Skeletal muscle cell (primary cell): ENCODE data around the gene KIF11.

Experiments
- DNase-seq: peaks from one replicate; pipeline ENCODE4 v3.0.0-alpha.2; 2010; ENCODE audit warnings: low read depth
- H3K4me3 ChIP-seq: 2 replicates; pipeline ENCODE4 v1.5.1; 2011; ENCODE audit warnings: low read depth, mild to moderate bottlenecking, control low read depth, low read length, moderate library complexity

The KIF11 gene

GRCh38 chr10:92697663-92698511 is 105.0 kb downstream of the KIF11 start:
- DNase-seq, result no peak

GRCh38 chr10:92699193-92699517 is 106.2 kb downstream of the KIF11 start:
- DNase-seq, result no peak
- H3K4me3 ChIP-seq, result peak overlapping the region; percentile 46

More at GRCh38 chr10:92697663-92698511, 105.0 kb downstream of the KIF11 start:
- H3K4me3 ChIP-seq, result no peak overlapping the region

- peak overlapping the region; percentile 46 for H3K4me3 ChIP-seq
- DNase-seq, result no peak
These were observed 106.8 kb downstream of the KIF11 start for GRCh38 chr10:92699518-92700381.

GRCh38 chr10:92702301-92702916 is 109.5 kb downstream of the KIF11 start:
- no peak for DNase-seq
- H3K4me3 ChIP-seq, result no peak overlapping the region
